ENCODE measurements around the gene LUC7L3. TPM values are rescaled to one million over a fixed set of nuclear protein-coding genes. Genes with fewer than 3 reads are reported as not detected.

LUC7L3 gene
- total and polyA plus RNA-seq, 2 experiments from 2014 or later: 69.3 to 501 TPM

DNA sequence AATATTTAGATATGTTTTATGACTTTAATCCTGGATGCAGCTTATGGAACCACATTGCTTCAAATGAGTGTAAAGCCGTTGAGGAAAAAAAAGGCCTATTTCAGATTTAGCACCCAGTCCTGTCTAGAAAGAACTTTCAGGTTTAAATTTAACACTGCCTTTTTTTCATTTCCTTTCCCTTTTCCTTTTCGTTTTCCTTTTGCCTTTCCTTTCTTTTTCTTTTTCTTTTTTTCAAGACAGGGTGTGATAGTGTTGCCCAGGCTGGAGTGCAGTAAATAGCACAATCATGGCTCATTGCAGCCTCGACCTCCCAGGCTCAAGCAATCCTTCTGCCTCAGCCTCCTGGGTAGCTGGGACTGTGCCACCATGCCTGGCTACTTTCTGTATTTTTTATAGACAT is 15.9 kb downstream of the LUC7L3 start:
- Mint-ChIP-seq H3K27me3 (ENCODE audit: insufficient read depth, low read depth, poor library complexity) (no peaks in the 10 kb centered on the region), H3K4me3 (no peak overlapping the region), H3K27ac (no peak overlapping the region; the same call in 1 of the 2 replicates), H3K4me1 (peaks cover 2% of the 10 kb centered on the region; the same call in 1 of the 3 replicates), H3K36me3 (ENCODE audit: low read depth) (peaks cover 37% of the 10 kb centered on the region), H3K9me3 (no peaks in the 10 kb centered on the region)
- H3K4me3 ChIP-seq: no peak overlapping the region
- H3K27ac ChIP-seq (ENCODE audit: low read depth): no peak overlapping the region
- no peak overlapping the region for H2AFZ ChIP-seq
- ATAC-seq (no peak), DNase-seq (ENCODE audit: low spot score) (no peak)
- TF ChIP-seq JUNB (IDR thresholded peaks at IDR 0.05; ENCODE audit: unreplicated experiment) (no peak), ZNF114 (CRISPR knock-in tag; IDR thresholded peaks at IDR 0.05) (no peak), EZH2phosphoT487 (IDR thresholded peaks at IDR 0.05; ENCODE audit: unreplicated experiment) (no peak), NANOG (IDR thresholded peaks at IDR 0.05; ENCODE audit: borderline replicate concordance) (no peak), ZNF331 (CRISPR knock-in tag; IDR thresholded peaks at IDR 0.05; ENCODE audit: low read depth) (no peak), CREB1 (CRISPR knock-in tag; IDR thresholded peaks at IDR 0.05; ENCODE audit: low read depth) (no peak), EZH2 (IDR thresholded peaks at IDR 0.05; ENCODE audit: low read depth, unreplicated experiment) (no peak), POLR2AphosphoS5 (IDR thresholded peaks at IDR 0.05; ENCODE audit: low read depth) (no peak), STAT1 (IDR thresholded peaks at IDR 0.05; ENCODE audit: unreplicated experiment) (no peak)
- TF ChIP-seq, protein P1, sequence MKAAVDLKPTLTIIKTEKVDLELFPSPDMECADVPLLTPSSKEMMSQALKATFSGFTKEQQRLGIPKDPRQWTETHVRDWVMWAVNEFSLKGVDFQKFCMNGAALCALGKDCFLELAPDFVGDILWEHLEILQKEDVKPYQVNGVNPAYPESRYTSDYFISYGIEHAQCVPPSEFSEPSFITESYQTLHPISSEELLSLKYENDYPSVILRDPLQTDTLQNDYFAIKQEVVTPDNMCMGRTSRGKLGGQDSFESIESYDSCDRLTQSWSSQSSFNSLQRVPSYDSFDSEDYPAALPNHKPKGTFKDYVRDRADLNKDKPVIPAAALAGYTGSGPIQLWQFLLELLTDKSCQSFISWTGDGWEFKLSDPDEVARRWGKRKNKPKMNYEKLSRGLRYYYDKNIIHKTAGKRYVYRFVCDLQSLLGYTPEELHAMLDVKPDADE (IDR thresholded peaks at IDR 0.05): no peak
- TF ChIP-seq, protein P2, sequence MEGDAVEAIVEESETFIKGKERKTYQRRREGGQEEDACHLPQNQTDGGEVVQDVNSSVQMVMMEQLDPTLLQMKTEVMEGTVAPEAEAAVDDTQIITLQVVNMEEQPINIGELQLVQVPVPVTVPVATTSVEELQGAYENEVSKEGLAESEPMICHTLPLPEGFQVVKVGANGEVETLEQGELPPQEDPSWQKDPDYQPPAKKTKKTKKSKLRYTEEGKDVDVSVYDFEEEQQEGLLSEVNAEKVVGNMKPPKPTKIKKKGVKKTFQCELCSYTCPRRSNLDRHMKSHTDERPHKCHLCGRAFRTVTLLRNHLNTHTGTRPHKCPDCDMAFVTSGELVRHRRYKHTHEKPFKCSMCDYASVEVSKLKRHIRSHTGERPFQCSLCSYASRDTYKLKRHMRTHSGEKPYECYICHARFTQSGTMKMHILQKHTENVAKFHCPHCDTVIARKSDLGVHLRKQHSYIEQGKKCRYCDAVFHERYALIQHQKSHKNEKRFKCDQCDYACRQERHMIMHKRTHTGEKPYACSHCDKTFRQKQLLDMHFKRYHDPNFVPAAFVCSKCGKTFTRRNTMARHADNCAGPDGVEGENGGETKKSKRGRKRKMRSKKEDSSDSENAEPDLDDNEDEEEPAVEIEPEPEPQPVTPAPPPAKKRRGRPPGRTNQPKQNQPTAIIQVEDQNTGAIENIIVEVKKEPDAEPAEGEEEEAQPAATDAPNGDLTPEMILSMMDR (conservative IDR thresholded peaks at IDR 0.05; ENCODE audit: low read depth in 2 of 2): no peak
- TF ChIP-seq, protein P3, sequence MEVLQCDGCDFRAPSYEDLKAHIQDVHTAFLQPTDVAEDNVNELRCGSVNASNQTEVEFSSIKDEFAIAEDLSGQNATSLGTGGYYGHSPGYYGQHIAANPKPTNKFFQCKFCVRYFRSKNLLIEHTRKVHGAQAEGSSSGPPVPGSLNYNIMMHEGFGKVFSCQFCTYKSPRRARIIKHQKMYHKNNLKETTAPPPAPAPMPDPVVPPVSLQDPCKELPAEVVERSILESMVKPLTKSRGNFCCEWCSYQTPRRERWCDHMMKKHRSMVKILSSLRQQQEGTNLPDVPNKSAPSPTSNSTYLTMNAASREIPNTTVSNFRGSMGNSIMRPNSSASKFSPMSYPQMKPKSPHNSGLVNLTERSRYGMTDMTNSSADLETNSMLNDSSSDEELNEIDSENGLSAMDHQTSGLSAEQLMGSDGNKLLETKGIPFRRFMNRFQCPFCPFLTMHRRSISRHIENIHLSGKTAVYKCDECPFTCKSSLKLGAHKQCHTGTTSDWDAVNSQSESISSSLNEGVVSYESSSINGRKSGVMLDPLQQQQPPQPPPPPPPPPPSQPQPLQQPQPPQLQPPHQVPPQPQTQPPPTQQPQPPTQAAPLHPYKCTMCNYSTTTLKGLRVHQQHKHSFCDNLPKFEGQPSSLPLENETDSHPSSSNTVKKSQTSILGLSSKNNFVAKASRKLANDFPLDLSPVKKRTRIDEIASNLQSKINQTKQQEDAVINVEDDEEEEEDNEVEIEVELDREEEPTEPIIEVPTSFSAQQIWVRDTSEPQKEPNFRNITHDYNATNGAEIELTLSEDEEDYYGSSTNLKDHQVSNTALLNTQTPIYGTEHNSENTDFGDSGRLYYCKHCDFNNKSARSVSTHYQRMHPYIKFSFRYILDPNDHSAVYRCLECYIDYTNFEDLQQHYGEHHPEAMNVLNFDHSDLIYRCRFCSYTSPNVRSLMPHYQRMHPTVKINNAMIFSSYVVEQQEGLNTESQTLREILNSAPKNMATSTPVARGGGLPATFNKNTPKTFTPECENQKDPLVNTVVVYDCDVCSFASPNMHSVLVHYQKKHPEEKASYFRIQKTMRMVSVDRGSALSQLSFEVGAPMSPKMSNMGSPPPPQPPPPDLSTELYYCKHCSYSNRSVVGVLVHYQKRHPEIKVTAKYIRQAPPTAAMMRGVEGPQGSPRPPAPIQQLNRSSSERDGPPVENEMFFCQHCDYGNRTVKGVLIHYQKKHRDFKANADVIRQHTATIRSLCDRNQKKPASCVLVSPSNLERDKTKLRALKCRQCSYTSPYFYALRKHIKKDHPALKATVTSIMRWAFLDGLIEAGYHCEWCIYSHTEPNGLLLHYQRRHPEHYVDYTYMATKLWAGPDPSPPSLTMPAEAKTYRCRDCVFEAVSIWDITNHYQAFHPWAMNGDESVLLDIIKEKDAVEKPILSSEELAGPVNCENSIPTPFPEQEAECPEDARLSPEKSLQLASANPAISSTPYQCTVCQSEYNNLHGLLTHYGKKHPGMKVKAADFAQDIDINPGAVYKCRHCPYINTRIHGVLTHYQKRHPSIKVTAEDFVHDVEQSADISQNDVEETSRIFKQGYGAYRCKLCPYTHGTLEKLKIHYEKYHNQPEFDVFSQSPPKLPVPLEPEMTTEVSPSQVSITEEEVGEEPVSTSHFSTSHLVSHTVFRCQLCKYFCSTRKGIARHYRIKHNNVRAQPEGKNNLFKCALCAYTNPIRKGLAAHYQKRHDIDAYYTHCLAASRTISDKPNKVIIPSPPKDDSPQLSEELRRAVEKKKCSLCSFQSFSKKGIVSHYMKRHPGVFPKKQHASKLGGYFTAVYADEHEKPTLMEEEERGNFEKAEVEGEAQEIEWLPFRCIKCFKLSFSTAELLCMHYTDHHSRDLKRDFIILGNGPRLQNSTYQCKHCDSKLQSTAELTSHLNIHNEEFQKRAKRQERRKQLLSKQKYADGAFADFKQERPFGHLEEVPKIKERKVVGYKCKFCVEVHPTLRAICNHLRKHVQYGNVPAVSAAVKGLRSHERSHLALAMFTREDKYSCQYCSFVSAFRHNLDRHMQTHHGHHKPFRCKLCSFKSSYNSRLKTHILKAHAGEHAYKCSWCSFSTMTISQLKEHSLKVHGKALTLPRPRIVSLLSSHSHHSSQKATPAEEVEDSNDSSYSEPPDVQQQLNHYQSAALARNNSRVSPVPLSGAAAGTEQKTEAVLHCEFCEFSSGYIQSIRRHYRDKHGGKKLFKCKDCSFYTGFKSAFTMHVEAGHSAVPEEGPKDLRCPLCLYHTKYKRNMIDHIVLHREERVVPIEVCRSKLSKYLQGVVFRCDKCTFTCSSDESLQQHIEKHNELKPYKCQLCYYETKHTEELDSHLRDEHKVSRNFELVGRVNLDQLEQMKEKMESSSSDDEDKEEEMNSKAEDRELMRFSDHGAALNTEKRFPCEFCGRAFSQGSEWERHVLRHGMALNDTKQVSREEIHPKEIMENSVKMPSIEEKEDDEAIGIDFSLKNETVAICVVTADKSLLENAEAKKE (CRISPR knock-in tag; IDR thresholded peaks at IDR 0.05): no peak
- TF ChIP-seq, protein P4, sequence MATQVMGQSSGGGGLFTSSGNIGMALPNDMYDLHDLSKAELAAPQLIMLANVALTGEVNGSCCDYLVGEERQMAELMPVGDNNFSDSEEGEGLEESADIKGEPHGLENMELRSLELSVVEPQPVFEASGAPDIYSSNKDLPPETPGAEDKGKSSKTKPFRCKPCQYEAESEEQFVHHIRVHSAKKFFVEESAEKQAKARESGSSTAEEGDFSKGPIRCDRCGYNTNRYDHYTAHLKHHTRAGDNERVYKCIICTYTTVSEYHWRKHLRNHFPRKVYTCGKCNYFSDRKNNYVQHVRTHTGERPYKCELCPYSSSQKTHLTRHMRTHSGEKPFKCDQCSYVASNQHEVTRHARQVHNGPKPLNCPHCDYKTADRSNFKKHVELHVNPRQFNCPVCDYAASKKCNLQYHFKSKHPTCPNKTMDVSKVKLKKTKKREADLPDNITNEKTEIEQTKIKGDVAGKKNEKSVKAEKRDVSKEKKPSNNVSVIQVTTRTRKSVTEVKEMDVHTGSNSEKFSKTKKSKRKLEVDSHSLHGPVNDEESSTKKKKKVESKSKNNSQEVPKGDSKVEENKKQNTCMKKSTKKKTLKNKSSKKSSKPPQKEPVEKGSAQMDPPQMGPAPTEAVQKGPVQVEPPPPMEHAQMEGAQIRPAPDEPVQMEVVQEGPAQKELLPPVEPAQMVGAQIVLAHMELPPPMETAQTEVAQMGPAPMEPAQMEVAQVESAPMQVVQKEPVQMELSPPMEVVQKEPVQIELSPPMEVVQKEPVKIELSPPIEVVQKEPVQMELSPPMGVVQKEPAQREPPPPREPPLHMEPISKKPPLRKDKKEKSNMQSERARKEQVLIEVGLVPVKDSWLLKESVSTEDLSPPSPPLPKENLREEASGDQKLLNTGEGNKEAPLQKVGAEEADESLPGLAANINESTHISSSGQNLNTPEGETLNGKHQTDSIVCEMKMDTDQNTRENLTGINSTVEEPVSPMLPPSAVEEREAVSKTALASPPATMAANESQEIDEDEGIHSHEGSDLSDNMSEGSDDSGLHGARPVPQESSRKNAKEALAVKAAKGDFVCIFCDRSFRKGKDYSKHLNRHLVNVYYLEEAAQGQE (IDR thresholded peaks at IDR 0.05; ENCODE audit: unreplicated experiment): no peak
- H3K4me2 ChIP-seq: no peak overlapping the region
- no peaks in the 10 kb centered on the region for H3F3A ChIP-seq (replicated peaks; ENCODE audit: low read depth)
- no peaks in the 10 kb centered on the region for H3K9me2 ChIP-seq (ENCODE audit: insufficient read depth)
- H3K4me1 ChIP-seq (ENCODE audit: insufficient read depth): no peaks in the 10 kb centered on the region
- peaks cover 73% of the 10 kb centered on the region for H4K20me1 ChIP-seq (replicated peaks; ENCODE audit: insufficient read depth)
- peaks cover 19% of the 10 kb centered on the region for H3K36me3 ChIP-seq (ENCODE audit: insufficient read depth)
- H3K27me3 ChIP-seq (ENCODE audit: insufficient read depth): no peaks in the 10 kb centered on the region
- H3K79me2 ChIP-seq (replicated peaks; ENCODE audit: insufficient read depth): peaks cover 100% of the 10 kb centered on the region

Data from GM23338 (cell line).